Dermis blood vessel endothelial cell (primary cell): ENCODE results near the gene REX1BD. TPM values are rescaled to one million over a fixed set of nuclear protein-coding genes. Genes with fewer than 3 reads are reported as not detected.
"Not testable (repeated sequence)": the region's sequence is repeated elsewhere in the genome, so short reads cannot be mapped to it uniquely, and the experiment has no call there.

Source experiments
- DNase-seq: peaks from one replicate; pipeline ENCODE4 v3.0.0; 2010
- total RNA-seq: library from RNA; depleted of rRNA; stranded (reverse); fragments of >200 nt; gene quantifications from 2 replicates; pipeline ENCODE4 v1.2.3, GENCODE V29; 2014

Gene REX1BD
- total RNA-seq: 75.5 and 91.2 TPM in 2 replicates

- DNase-seq: peak; percentile 87
Observed at GRCh38 chr19:18588611-18589379, at the start of gene REX1BD. Gene REX1BD, plus strand, starts transcription at chr19:18588798. Its CDS starts 4 bp downstream, at chr19:18588802.

- no peak for DNase-seq
Observed at GRCh38 chr19:18539372-18539771, 49.2 kb upstream of the REX1BD start.

- not testable (repeated sequence) for DNase-seq
Observed at GRCh38 chr19:18540200-18540599, 48.4 kb upstream of the REX1BD start.

- no peak for DNase-seq
Observed at GRCh38 chr19:18541258-18541991, 47.2 kb upstream of the REX1BD start.

GRCh38 chr19:18541992-18542940, 46.3 kb upstream of the REX1BD start:
- no peak for DNase-seq

GRCh38 chr19:18542941-18543813, 45.4 kb upstream of the REX1BD start, which contains the start of gene FKBP8:
Gene FKBP8, minus strand, starts transcription at chr19:18543573. Its CDS starts 1,603 bp downstream, at chr19:18541970.
- peak; percentile 93 for DNase-seq

- DNase-seq: peak; percentile 63
Observed at GRCh38 chr19:18543814-18544475, 44.7 kb upstream of the REX1BD start.

GRCh38 chr19:18551631-18552030, 37.0 kb upstream of the REX1BD start:
- no peak for DNase-seq

GRCh38 chr19:18557411-18558201, 31.0 kb upstream of the REX1BD start, which contains the start of gene KXD1:
Gene KXD1, plus strand, starts transcription at chr19:18557870. Its CDS starts 4,187 bp downstream, at chr19:18562057.
- DNase-seq: peak; percentile 100

- DNase-seq: peak; percentile 20
Observed at GRCh38 chr19:18558202-18558555, 30.4 kb upstream of the REX1BD start.

- DNase-seq: peak; percentile 27
Observed at GRCh38 chr19:18558604-18559003, 30.0 kb upstream of the REX1BD start.

- no peak for DNase-seq
Observed at GRCh38 chr19:18559685-18560084, 28.9 kb upstream of the REX1BD start.

GRCh38 chr19:18562086-18562485, 26.5 kb upstream of the REX1BD start:
- DNase-seq: peak; percentile 93

GRCh38 chr19:18566953-18567352, 21.6 kb upstream of the REX1BD start:
- DNase-seq: no peak

- no peak for DNase-seq
Observed at GRCh38 chr19:18568367-18568766, 20.2 kb upstream of the REX1BD start.

- peak; percentile 98 for DNase-seq
Observed at GRCh38 chr19:18571564-18572344, 16.8 kb upstream of the REX1BD start, which contains the start of gene UBA52. Gene UBA52, plus strand, starts transcription at chr19:18571857. Its CDS starts 1,444 bp downstream, at chr19:18573301.

GRCh38 chr19:18574691-18575291, 13.8 kb upstream of the REX1BD start:
- DNase-seq: no peak

GRCh38 chr19:18576383-18576782, 12.2 kb upstream of the REX1BD start:
- no peak for DNase-seq
